NCI-H2107 (cell line): ENCODE measurements around the gene RALGPS1.

ENCODE experiments used
- DNase-seq: peaks from one replicate; lab custom pipeline; 2025; lab: John Stamatoyannopoulos, UW

The RALGPS1 gene

GRCh38 chr9:127081250-127082185 is 166.9 kb downstream of the RALGPS1 start:
- no peak for DNase-seq

DNA sequence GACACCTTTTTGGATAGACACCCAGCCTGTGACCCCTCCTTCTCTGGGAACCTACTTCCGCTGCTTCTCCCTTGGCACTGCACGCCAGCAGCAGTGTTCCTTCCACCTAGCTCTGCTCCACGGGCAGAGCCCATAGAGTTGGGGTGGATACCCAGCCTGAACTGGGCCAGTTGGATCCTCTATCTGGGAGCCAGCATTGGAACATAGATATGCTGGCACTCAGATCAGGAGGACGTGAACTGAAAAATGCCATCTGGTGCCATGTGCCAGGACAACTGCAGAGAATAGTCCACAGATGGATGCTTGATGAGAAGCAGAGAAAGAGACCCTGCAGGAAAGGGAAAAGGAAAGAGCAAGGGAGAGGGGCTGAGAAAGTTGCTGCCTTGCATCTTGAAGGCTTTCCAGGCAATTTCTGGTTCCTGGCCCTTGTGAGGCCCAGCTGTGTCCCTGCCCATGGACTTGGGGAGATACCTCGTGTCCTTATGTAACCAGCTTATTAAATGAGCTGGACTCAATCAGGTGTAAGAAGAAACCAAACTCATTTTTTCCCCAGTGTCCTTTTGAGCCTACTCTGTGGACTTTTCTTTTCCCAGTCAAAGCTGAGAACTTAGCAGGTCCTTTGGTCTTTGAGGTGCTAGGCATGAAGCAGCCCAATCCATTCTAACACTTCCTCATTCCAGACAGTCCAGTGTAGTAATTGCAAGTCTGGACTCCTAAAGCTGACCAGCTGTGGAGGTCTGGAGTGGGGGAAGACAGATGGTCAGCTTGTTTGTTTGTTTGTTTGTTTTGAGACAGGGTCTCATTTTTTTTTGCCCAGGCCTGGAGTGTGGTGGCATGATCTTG is 168.8 kb downstream of the RALGPS1 start:
- no peak for DNase-seq

- DNase-seq, result no peak
Observed at GRCh38 chr9:127084076-127085039, 169.8 kb downstream of the RALGPS1 start.

GRCh38 chr9:127085186-127085585 is 170.6 kb downstream of the RALGPS1 start:
- DNase-seq, result no peak

DNA sequence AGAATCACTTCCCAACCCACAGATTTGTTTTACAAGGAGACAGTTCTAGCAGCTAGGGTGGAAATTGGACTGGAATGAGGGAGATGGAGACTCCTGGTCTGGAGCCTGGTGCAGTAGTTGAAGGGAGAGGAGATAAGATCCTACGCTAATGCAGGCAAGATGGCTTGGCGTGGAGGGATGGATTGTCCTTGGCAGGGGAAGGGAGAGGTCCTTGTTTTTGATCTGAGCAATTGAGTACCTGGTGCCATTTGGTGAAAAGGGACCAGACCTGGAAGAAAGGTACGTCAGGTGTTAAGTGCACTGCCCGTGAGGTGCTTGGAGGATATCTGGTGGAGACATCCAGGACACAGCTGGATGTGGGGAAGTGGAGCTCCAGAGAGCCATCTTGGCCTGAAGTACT is 172.2 kb downstream of the RALGPS1 start:
- DNase-seq, result no peak

DNA sequence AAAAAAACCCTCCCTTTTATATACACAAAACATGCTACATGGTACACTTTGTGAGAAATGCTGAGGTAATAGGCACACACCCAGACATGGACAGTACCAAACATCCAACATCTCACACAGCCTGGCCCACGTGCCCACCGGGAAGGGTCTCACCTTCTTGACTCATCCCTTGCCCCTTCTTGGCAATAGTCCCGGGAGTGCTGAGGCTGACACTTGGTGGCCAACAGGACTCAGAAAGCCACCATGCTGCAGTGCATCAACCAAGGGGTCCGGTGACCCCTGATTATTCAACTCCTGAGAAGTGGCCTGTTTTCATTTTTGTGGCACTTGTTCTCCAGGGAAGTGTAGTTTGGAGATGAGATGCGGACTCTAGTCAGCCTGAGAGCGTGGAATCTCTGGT is 172.8 kb downstream of the RALGPS1 start:
- DNase-seq, result no peak

DNA sequence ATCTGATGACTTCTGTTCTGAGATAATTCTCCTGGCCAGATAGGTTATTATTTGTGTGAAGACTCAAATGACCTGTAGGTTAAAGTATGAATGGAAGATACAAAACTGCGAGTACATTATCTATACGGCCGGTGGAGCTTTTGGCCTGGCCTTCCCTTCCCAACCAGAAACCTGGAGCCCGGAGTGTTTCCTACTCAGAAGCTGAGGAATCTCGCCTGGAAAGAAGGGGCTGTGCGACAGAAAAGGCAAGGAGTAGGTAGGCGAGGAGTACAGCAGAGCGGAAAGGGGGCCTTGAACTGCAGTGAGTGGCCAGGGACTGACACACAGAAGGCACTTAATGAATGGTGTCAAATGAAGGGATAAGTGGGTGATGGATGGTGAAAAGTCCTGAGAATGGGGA is 173.3 kb downstream of the RALGPS1 start:
- DNase-seq, result no peak

GRCh38 chr9:127088724-127089615 is 174.4 kb downstream of the RALGPS1 start:
- DNase-seq, result no peak

GRCh38 chr9:127089631-127090081 is 175.1 kb downstream of the RALGPS1 start:
- DNase-seq, result no peak

- no peak for DNase-seq
Observed at GRCh38 chr9:127090341-127090985, 175.9 kb downstream of the RALGPS1 start.

DNA sequence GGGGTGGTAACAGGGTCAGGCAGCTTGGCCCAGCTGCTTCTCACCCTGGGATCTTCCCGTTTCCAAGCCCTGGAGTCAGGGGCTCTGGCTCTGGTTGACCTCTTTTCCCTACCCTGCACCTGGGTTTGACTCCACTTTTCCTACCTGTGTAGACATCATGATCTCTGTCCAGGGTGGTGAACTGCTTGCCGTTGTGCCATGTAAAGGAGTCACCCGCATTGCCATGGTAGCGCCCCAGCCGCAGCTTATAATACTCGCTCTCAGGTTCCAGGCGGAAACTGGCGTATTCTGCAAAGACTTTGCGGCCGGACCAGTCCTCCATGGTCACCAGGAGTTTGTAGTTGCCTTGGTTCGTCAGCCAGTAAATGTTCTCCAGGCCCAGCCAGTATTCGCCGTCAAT is 176.9 kb downstream of the RALGPS1 start:
- no peak for DNase-seq

- DNase-seq, result no peak
Observed at GRCh38 chr9:127092041-127092608, 177.5 kb downstream of the RALGPS1 start.

DNA sequence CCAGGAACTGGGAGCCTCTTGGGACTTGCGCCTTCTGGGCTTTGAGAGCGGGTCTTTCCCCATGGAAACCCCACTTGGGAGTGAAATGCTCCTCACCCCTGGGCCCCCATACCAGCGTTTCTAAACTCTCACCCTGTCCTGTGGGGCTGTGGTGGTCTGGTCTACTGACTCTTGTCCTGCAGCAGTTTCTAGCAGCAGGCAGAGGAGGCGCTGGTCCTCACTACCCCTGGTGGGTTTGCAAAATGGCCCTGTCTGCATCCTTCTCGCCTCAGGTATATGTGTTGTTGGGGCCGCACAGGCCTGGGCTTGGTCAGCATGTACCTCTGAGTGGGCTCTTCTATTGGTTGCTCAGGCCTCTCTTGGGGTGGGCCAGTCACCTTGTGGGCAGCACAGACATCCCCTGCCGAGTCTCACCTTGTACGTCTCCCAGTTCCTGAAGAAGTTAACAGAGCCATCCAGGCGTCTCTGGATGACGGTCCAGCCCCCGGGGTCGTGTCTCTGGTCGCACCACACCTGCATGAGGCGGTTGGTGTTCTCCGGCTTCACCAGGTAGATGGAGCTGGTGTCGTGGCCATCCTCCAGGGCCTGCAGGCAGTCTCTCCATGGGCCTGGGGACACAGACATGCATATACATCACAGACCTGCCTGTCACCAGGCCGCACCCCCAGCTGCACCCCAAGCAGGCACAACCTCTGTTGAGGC is 178.9 kb downstream of the RALGPS1 start:
- no peak for DNase-seq

DNA sequence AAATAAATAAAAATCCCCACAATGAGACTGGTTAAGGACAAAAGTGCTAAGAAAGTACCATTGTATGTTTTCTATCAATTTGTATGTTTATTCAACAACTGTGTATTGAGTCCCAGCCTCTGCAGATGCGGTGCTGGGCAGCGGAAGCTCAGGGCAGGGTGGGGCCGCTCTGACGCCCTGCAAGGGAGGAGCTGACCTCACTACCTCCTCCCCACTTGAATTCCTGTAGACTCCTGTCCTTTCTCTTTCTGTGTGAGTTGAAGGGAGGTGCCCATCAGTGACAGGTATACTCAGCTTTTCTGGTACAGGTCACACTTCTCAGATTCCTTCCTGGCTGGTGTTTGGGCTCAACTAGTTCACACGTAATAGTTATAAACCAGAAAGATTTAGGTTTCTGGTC is 180.8 kb downstream of the RALGPS1 start:
- DNase-seq, result no peak

- no peak for DNase-seq
Observed at GRCh38 chr9:127096208-127096607, 181.6 kb downstream of the RALGPS1 start.

DNA sequence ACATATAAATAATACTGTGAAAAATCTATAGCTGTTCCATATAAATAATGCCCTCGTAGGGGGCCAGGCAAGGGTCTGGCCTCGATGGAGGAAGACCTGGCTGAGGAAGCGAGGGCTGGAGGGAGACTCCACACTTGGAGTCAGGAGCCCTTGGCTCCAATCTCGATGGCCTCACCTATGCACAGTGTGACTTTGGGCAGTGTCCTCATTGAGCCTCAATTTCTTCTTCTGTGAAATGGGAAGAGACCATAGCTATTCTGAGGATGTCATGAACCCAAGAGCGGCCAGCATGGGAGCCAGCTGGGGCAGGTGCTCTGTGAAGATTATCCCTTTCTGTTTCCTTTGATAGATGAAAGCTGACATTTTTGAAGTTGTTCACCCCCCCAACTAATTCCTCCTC is 183.1 kb downstream of the RALGPS1 start:
- no peak for DNase-seq

- DNase-seq, result no peak
Observed at GRCh38 chr9:127098916-127099553, 184.5 kb downstream of the RALGPS1 start.

DNA sequence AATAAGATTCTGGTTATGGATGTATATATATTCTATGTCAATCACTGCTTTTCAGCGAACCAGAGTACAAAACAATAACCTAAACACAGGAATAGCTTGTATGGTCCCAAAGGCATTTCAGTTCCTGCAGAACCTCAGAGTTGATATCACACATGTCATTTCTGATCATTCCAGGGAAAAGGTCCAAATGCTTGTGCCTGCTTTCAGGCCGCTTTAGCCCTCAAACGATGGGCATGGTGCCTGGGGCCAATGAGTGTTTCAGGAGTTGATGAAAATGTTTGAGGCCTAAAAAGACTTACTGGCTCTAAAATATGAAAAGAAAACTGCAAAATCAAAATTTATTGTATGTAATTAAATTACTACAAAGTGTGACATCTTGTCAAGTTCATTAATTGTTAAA is 185.1 kb downstream of the RALGPS1 start:
- no peak for DNase-seq

DNA sequence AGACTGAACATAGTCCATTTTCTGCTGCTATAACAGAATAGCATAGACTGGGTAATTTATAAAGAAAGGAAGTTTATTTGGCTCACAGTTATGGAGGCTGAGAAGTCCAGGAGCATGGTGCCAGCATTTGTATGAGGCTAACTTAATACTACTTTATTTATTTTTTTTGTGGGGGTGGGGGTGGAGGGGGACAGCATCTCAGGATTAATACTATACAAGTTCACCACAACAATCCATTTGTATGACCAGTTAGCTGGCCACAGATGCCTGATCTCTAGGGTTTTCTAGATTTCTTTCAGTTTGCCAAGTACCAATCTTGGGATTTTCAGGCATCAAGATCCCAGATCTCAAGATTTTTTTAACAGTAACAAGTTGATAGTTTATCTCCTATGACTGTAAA is 187.6 kb downstream of the RALGPS1 start:
- no peak for DNase-seq
